Nephron progenitor cell (in vitro differentiated cells): Measurements from ENCODE around the gene CRELD1.

Source experiments
- DNase-seq: peaks from one replicate; pipeline ENCODE4 v3.0.0; 2021
- H3K27ac Mint-ChIP-seq: 2 replicates; pipeline ENCODE4 v1.8.0; 2021; ENCODE audit warnings: mild to moderate bottlenecking, moderate library complexity, mixed read lengths
- H3K27me3 Mint-ChIP-seq: 2 replicates; pipeline ENCODE4 v1.8.0; 2021; ENCODE audit warnings: mild to moderate bottlenecking, low read depth, mixed read lengths; ENCODE audit not compliant: poor library complexity
- H3K36me3 Mint-ChIP-seq: 2 replicates; pipeline ENCODE4 v1.8.0; 2021; ENCODE audit warnings: low read depth, mixed read lengths
- H3K4me1 Mint-ChIP-seq: 2 replicates; pipeline ENCODE4 v1.8.0; 2021; ENCODE audit warnings: mixed read lengths
- H3K4me3 Mint-ChIP-seq: 2 replicates; pipeline ENCODE4 v1.8.0; 2021; ENCODE audit warnings: mild to moderate bottlenecking, moderate library complexity, mixed read lengths
- H3K9me3 Mint-ChIP-seq: 2 replicates; pipeline ENCODE4 v1.8.0; 2021; ENCODE audit warnings: mild to moderate bottlenecking, moderate library complexity, mixed read lengths
- CTCF ChIP-seq: fragments of 200-600 bp; sonication (generic); IDR thresholded peaks from 2 replicates; pipeline ENCODE4 v1.5.0; 2021; ENCODE audit warnings: antibody characterized with exemption

Gene CRELD1

GRCh38 chr3:9903904-9904303, 29.7 kb upstream of the CRELD1 start:
- Mint-ChIP-seq H3K4me1 (no peaks in the 10 kb centered on the region), H3K36me3 (no peaks in the 10 kb centered on the region), H3K9me3 (no peaks in the 10 kb centered on the region), H3K27me3 (peaks cover 3% of the 10 kb centered on the region), H3K27ac (peak overlapping the region; percentile 36), H3K4me3 (no peak overlapping the region)
- no peak for DNase-seq
- no peak for TF ChIP-seq CTCF

DNA sequence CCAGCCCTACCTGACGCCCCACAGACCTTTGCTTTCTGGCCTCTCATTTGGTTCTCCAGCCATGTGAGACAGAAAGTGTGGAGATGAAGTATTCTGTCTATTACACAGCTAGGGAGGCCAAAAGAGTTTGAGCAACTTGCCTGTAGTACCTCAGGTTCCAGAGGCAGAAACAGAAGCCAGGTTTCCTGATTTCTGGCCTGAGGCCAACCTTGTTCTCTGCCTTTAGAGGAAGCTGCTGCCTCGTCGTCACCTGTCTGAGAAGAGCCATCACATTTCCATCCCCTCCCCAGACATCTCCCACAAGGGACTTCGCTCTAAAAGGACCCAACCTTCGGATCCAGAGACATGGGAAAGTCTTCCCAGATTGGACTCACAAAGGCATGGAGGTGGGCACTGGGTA, 27.2 kb upstream of the CRELD1 start:
- H3K9me3 Mint-ChIP-seq: no peaks in the 10 kb centered on the region
- no peak overlapping the region for H3K4me3 Mint-ChIP-seq
- peaks cover 12% of the 10 kb centered on the region for H3K4me1 Mint-ChIP-seq
- H3K27me3 Mint-ChIP-seq: no peaks in the 10 kb centered on the region
- TF ChIP-seq CTCF: no peak
- no peak overlapping the region for H3K27ac Mint-ChIP-seq
- H3K36me3 Mint-ChIP-seq: no peaks in the 10 kb centered on the region
- no peak for DNase-seq

DNA sequence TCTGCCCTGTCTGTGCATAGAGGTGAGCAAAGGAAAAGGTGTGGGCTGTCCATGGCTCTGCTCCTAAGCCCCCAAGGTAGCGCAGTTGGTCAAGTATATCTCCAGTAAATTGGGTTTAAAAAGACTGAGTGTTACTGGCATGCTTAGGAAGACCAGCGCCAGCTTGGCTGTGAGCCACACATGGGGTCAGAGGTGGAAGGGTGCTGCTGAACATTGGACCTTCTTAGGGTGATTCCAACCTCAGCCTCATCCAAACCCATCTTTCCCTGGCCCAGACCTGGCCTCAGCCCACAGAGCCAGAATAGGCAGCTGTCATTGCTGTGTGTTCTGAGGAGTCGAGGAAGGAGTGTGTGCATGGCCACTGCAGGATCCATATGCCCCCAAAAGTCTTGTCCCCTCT, 25.3 kb upstream of the CRELD1 start:
- H3K4me1 Mint-ChIP-seq: peaks cover 20% of the 10 kb centered on the region
- TF ChIP-seq CTCF: no peak
- no peaks in the 10 kb centered on the region for H3K27me3 Mint-ChIP-seq
- no peaks in the 10 kb centered on the region for H3K9me3 Mint-ChIP-seq
- no peak for DNase-seq
- no peak overlapping the region for H3K27ac Mint-ChIP-seq
- H3K4me3 Mint-ChIP-seq: no peak overlapping the region
- H3K36me3 Mint-ChIP-seq: no peaks in the 10 kb centered on the region

GRCh38 chr3:9909221-9910013, 24.2 kb upstream of the CRELD1 start:
- Mint-ChIP-seq H3K4me3 (no peak overlapping the region), H3K4me1 (peaks cover 20% of the 10 kb centered on the region), H3K9me3 (no peaks in the 10 kb centered on the region), H3K27me3 (no peaks in the 10 kb centered on the region), H3K27ac (no peak overlapping the region), H3K36me3 (no peaks in the 10 kb centered on the region)
- TF ChIP-seq CTCF: no peak
- no peak for DNase-seq

DNA sequence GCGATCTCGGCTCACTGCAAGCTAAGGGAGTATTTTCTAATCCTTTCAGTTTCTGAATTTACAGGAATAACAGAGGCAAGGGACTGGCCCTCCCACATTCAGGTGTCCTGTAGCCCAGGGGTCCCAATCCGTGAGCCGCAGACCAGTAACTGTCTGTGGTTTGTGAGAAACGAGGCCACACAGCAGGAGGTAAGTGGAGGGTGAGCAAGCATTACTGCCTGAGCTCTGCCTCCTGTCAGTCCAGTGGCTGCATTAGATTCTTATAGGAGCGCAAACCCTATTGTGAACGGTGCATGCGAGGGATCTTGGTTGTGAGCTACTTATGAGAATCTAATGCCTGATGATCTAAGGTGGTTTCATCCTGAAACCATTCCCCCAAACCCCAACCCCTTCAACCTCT, 21.8 kb upstream of the CRELD1 start:
- TF ChIP-seq CTCF: no peak
- Mint-ChIP-seq H3K27me3 (no peaks in the 10 kb centered on the region), H3K9me3 (no peaks in the 10 kb centered on the region), H3K4me1 (peaks cover 33% of the 10 kb centered on the region), H3K27ac (no peak overlapping the region), H3K4me3 (no peak overlapping the region), H3K36me3 (no peaks in the 10 kb centered on the region)
- no peak for DNase-seq

DNA sequence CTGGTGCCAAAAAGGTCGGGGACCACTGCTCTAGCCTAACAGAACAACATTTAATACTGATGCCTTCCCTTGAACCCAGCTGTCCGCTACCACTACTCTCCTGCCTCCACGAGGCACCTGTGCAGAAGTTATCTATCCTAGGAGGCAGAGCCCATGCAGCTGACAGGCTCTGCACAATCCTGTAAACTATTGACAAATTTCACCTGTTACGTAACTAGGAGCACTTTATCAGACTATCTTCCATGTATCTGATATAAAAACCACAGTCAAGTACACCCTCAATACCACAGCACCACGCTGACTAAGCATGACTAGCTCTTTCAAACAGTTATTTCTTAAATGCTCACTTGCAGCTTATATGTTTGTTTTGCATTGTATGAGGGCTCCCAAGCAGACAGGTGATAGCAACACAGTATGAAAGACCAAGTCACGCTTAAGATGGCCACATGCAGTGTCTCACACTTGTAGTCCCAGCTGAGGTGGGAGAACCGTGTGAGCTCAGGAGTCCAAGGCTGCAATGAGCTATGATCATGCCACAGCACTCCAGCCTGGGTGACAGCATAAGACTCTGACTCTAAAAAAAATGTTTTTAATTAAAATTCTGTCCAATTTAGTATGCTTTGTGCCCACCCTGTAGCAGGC, 21.2 kb upstream of the CRELD1 start:
- no peak for DNase-seq
- no peaks in the 10 kb centered on the region for H3K9me3 Mint-ChIP-seq
- H3K4me1 Mint-ChIP-seq: peaks cover 39% of the 10 kb centered on the region
- no peak for TF ChIP-seq CTCF
- no peak overlapping the region for H3K27ac Mint-ChIP-seq
- no peaks in the 10 kb centered on the region for H3K27me3 Mint-ChIP-seq
- H3K36me3 Mint-ChIP-seq: no peaks in the 10 kb centered on the region
- H3K4me3 Mint-ChIP-seq: no peak overlapping the region
